Loucy (cell line): ENCODE data around the gene SLC6A6.
A peak's percentile ranks its signal among the peaks of the same experiment; 100 is the strongest.

Source experiments
- H2AFZ ChIP-seq: fragments of 200-600 bp; sonication (generic); 2 replicates; pipeline ENCODE4 v1.6.0; 2016; ENCODE audit warnings: antibody characterized with exemption, mild to moderate bottlenecking, low read length, moderate library complexity
- H3F3A ChIP-seq: fragments of 200-600 bp; 2 replicates; pipeline ENCODE4 v1.6.0; 2016; ENCODE audit warnings: antibody characterized with exemption, low read depth, mild to moderate bottlenecking
- H3K27me3 ChIP-seq: fragments of 200-600 bp; sonication (generic); 2 replicates; pipeline ENCODE4 v1.6.1; 2014; ENCODE audit warnings: low read length, mild to moderate bottlenecking; ENCODE audit not compliant: insufficient read depth, poor library complexity, severe bottlenecking
- H3K36me3 ChIP-seq: fragments of 200-600 bp; sonication (generic); 2 replicates; pipeline ENCODE4 v1.6.1; 2016; ENCODE audit warnings: low read length; ENCODE audit not compliant: insufficient read depth
- H3K4me1 ChIP-seq: fragments of 200-600 bp; sonication (generic); 2 replicates; pipeline ENCODE4 v1.5.1; 2014; ENCODE audit warnings: low read length, mild to moderate bottlenecking; ENCODE audit not compliant: insufficient read depth, poor library complexity, severe bottlenecking
- H3K4me2 ChIP-seq: fragments of 200-600 bp; sonication (generic); 2 replicates; pipeline ENCODE4 v1.6.0; 2014; ENCODE audit warnings: antibody characterized with exemption, low read length, low read depth, mild to moderate bottlenecking; ENCODE audit not compliant: poor library complexity, severe bottlenecking
- H3K4me3 ChIP-seq: fragments of 200-600 bp; sonication (generic); 2 replicates; pipeline ENCODE4 v1.5.1; 2014; ENCODE audit warnings: low read length, mild to moderate bottlenecking, mixed read lengths; ENCODE audit not compliant: poor library complexity, severe bottlenecking
- H3K79me2 ChIP-seq: fragments of 200-600 bp; sonication (generic); 2 replicates; pipeline ENCODE4 v1.6.1; 2014; ENCODE audit warnings: low read length; ENCODE audit not compliant: insufficient read depth
- H3K9ac ChIP-seq: fragments of 200-600 bp; sonication (generic); 2 replicates; pipeline ENCODE4 v1.6.0; 2014; ENCODE audit warnings: mild to moderate bottlenecking, low read depth, low read length, moderate library complexity; ENCODE audit not compliant: poor library complexity, severe bottlenecking
- H3K9me2 ChIP-seq: fragments of 200-600 bp; sonication (generic); replicated peaks from 2 replicates; pipeline ENCODE4 v1.6.1; 2016; ENCODE audit warnings: low read depth, low read length, mixed read lengths
- H3K9me3 ChIP-seq: fragments of 200-600 bp; sonication (generic); 2 replicates; pipeline ENCODE4 v1.6.1; 2014; ENCODE audit warnings: mild to moderate bottlenecking, antibody characterized with exemption, low read length, low read depth; ENCODE audit not compliant: insufficient read depth
- H4K20me1 ChIP-seq: fragments of 200-600 bp; sonication (generic); 2 replicates; pipeline ENCODE4 v1.6.0; 2014; ENCODE audit warnings: antibody characterized with exemption, low read length, mild to moderate bottlenecking; ENCODE audit not compliant: insufficient read depth, poor library complexity, severe bottlenecking
- CTCF ChIP-seq: fragments of 200-600 bp; sonication (generic); conservative IDR thresholded peaks from 2 replicates; pipeline ENCODE4 v1.5.1; 2014; ENCODE audit warnings: mild to moderate bottlenecking, antibody characterized with exemption, low read length
- EZH2phosphoT487 ChIP-seq: fragments of 200-600 bp; IDR thresholded peaks from 2 replicates; pipeline ENCODE4 v1.6.1; 2018; ENCODE audit warnings: antibody characterized with exemption, mild to moderate bottlenecking, moderate library complexity, borderline replicate concordance

The SLC6A6 gene

DNA sequence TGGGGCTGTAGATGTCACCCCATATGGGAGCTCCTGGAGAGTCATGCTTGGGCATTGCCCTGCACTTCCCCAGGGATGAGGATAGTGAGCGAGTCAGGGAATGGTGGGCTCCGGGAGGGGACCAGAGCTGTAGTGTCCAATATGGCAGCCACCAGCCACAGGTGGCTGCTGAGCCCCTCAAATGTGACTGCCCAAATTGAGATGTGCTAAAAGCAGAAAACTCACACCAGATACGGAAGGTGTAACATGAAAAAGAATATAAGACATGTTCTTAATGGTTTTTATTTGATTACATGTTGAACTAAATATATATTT is 106.1 kb downstream of the SLC6A6 start:
- Histone ChIP-seq H3K9me2 (no peaks in the 10 kb centered on the region), H2AFZ (no peak overlapping the region), H3K27me3 (no peaks in the 10 kb centered on the region), H3F3A (no peaks in the 10 kb centered on the region), H3K79me2 (no peaks in the 10 kb centered on the region), H3K9me3 (no peaks in the 10 kb centered on the region), H3K9ac (no peak overlapping the region), H3K4me2 (no peak overlapping the region), H3K4me3 (no peak overlapping the region), H4K20me1 (no peaks in the 10 kb centered on the region), H3K4me1 (no peaks in the 10 kb centered on the region), H3K36me3 (no peaks in the 10 kb centered on the region)
- TF ChIP-seq EZH2phosphoT487 (no peak), CTCF (no peak)

- TF ChIP-seq CTCF = peak; percentile 76
- no peak for TF ChIP-seq EZH2phosphoT487
- H3K79me2 ChIP-seq = no peaks in the 10 kb centered on the region
- H3K4me3 ChIP-seq = no peak overlapping the region
- no peaks in the 10 kb centered on the region for H3K36me3 ChIP-seq
- no peaks in the 10 kb centered on the region for H3K9me3 ChIP-seq
- no peaks in the 10 kb centered on the region for H3K4me1 ChIP-seq
- H3K9me2 ChIP-seq = no peaks in the 10 kb centered on the region
- H3K27me3 ChIP-seq = no peaks in the 10 kb centered on the region
- H3K4me2 ChIP-seq = no peak overlapping the region
- H4K20me1 ChIP-seq = no peaks in the 10 kb centered on the region
- no peaks in the 10 kb centered on the region for H3F3A ChIP-seq
- no peak overlapping the region for H3K9ac ChIP-seq
- peak overlapping the region; percentile 48 for H2AFZ ChIP-seq
Measured at GRCh38 chr3:14508966-14509795, 106.8 kb downstream of the SLC6A6 start.

DNA sequence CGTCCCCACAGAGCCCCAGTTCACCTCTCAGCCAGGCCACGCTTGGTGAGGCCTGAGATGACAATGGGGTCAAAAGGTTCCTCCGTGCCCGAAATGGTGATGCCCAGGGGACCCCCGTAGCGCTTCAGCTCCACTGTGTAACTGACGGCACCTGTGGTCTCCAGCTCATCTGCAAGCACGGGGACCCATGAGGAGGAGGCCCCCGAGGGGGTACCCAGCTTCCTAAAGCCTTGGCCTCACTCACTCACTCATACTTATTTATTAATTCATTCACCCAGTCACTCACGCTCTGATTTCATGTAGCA is 107.3 kb downstream of the SLC6A6 start:
- H3K79me2 ChIP-seq = no peaks in the 10 kb centered on the region
- H4K20me1 ChIP-seq = no peaks in the 10 kb centered on the region
- no peaks in the 10 kb centered on the region for H3K36me3 ChIP-seq
- no peaks in the 10 kb centered on the region for H3K4me1 ChIP-seq
- no peaks in the 10 kb centered on the region for H3K9me2 ChIP-seq
- TF ChIP-seq CTCF = no peak
- no peak for TF ChIP-seq EZH2phosphoT487
- H2AFZ ChIP-seq = no peak overlapping the region
- no peaks in the 10 kb centered on the region for H3F3A ChIP-seq
- no peak overlapping the region for H3K4me3 ChIP-seq
- H3K9ac ChIP-seq = no peak overlapping the region
- no peak overlapping the region for H3K4me2 ChIP-seq
- no peaks in the 10 kb centered on the region for H3K9me3 ChIP-seq
- no peaks in the 10 kb centered on the region for H3K27me3 ChIP-seq
